Inferior parietal cortex (tissue), 1 donor: ENCODE measurements around the gene EMILIN1.

Experiments
- DNase-seq: peaks from one replicate; pipeline ENCODE4 v3.0.0-alpha.2; 2016; ENCODE audit errors: extremely low spot score

Gene EMILIN1

GRCh38 chr2:27123302-27124150, 45.1 kb downstream of the EMILIN1 start, which contains the start of gene ABHD1:
TSS of gene ABHD1 (plus strand) at chr2:27123815. CDS start at chr2:27123949, 134 bp downstream.
- peak; percentile 63 for DNase-seq

GRCh38 chr2:27125104-27125503, 46.7 kb downstream of the EMILIN1 start:
- DNase-seq: no peak

DNA sequence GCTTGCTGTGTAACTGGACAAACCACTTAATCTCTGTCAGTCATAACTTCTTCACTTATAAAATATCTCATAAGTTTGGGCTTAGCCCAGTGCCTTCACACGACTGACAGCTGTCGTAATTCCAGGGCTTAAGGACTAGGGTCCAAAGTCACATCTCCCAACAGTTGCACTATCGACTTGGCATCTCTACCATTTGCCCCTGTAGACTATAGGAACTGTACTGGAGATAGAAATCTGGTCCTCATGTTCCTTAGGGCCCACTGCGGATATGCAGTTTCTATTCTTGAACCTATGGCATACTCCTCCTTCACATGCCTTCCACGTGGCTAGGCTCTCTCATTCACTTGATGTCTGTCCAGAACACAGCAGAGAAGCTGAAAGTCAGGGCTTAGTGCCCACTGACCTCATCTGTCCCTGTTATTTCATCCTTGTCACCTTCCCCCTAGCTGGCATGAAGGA, 47.9 kb downstream of the EMILIN1 start:
- no peak for DNase-seq

- DNase-seq: no peak
These were observed 49.7 kb downstream of the EMILIN1 start for GRCh38 chr2:27127883-27128667.

GRCh38 chr2:27128668-27129571, 50.5 kb downstream of the EMILIN1 start:
- DNase-seq: no peak

DNA sequence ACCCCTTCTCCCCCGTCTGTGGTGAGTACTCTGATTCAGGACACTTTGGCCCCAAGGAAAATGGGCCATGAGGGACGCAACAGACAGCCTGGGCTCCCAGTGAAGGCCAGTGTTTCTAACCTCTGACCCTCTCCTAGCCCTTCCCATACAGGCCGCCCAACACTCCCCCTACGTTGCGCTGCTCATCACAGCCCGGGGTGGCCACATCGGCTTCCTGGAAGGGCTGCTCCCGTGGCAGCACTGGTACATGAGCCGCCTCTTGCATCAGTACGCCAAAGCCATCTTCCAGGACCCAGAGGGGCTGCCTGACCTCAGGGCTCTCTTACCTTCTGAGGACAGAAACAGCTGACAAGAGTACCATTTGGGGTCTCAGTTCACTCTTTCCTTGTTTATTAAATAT, 52.0 kb downstream of the EMILIN1 start:
- DNase-seq: no peak

GRCh38 chr2:27131429-27131828, 53.0 kb downstream of the EMILIN1 start:
- no peak for DNase-seq

DNA sequence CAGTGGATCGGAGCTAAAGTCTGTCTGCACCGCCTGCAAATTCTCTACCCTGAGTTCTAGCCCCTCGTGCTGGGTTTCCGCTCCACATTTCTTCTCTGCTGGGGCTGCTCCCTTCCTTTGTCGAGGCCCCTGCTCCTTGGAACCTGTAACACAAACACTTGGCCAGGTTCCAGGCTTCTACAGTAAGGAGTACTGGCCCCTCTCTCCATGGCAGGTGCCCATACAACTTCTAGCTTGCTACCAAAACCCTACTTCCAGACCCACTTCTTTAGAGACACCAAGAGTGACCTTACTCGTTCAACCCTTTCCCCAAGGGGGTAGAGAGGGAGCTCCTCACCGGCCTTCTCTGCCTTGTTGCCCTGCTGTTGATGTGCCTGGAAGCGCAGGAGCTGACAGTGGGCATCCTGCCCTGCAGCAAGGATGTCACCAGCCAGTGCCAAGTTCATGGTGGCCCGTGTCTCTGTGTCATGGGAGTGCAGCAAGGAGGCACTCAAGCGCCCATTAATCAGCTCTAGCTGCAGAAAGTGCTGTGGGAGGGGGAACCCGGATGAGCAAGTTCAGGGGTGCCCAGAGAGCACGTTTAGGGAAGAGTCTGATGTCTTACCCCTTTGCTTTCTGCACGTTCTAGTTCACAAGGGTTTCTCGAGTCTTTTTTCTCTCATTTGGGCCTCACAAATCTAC, 54.9 kb downstream of the EMILIN1 start:
- DNase-seq: no peak

DNA sequence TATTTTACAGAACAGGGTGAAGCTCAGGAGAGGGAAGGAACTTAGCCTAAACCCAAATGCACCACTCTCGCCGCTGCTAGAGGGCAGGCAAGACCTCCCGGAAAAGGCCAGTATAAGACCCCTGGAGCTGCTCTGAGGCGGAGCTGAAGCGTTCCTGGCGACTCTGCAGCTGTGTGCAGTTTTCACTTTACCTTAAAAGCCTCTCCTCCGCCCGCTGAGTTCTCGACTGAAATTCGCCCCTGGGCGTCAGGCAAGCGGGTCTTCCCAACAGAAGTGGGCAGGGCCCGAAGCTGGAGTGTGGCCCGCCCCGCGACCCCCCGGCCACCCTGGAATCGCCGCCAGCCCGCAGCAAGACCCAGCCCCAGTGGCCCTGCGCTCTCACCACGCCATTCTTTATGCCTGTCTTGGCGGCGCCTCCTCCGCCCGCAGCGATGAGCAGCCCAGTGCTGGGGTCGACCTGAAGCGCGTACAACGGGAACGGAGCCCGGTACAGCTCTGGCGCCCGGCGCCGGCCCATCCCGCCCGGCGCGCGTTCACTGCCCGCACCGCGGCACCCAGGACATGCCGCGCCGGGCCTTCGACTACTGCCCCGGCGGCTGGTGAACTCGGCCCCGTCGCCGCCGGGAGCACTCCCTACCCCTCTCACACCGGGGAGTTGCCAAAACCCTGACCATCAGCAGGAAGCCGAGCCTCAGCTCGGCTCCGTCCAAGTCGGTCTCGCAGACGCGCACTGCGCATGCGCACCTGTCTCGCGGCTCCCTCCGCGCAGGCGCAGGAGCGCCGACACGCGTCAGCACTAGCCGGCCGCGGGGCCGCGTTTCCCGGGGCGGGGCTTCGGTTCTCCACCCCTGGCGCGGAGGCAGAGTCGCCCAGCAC, 55.7 kb downstream of the EMILIN1 start, which contains the start of gene PREB:
PREB (minus strand) TSS at position 732 of the 876 bp plus-strand sequence; CDS start at position 517, 215 bp downstream.
- DNase-seq: peak; percentile 99

DNA sequence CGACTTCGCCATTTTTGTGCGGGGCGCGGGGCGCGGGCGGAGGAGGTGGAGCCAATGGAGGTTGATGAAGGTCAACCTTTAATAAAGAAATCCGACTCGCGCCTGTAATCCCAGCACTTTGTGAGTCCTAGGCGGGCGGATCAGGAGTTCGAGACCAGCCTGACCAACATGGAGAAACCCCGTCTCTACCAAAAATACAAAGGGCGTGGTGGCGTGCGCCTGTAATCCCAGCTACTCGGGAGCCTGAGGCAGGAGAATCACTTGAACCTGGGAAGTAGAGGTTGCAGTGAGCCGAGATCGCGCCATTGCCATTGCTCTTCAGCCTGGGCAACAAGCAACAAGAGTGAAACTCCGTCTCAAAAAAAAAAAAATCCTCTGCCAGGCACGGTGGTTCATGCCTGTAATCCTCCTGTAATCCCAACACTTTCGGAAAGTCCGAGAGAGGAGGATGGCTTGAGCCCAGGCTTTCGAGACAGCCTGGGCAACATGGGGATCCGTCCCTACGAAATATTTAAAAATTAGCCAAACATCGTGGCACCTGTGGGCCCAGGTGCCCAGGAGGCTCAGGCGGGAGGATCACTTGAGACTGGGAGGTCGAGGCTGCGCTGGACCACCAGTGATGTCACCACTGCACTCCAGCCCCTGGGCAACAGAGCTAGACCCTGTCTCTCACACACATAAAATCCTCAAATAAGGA, 56.5 kb downstream of the EMILIN1 start:
- no peak for DNase-seq

- DNase-seq: no peak
These were observed 57.1 kb downstream of the EMILIN1 start for GRCh38 chr2:27135478-27135955.
